Gastroesophageal sphincter (tissue), 3 donors: ENCODE results near the gene CEP83.

Experiments
- POLR2A ChIP-seq, 2 donors: fragments of 450-650 bp; IDR thresholded peaks; one replicate each; pipeline ENCODE4 v1.6.1; 2017; ENCODE audit warnings: antibody characterized with exemption in 2 of 2, mild to moderate bottlenecking in 2 of 2, moderate library complexity in 1 of 2
- TF ChIP-seq, protein P1 (sequence below), 4 experiments: fragments of 200-600 bp in 2 of 4; fragments of 450-650 bp in 2 of 4; sonication (generic) in 1 of 4; IDR thresholded peaks; one replicate each; pipeline ENCODE4 v1.5.1; 2017 to 2019; ENCODE audit warnings: antibody characterized with exemption in 4 of 4, mild to moderate bottlenecking in 2 of 4, moderate library complexity in 2 of 4

DNA sequence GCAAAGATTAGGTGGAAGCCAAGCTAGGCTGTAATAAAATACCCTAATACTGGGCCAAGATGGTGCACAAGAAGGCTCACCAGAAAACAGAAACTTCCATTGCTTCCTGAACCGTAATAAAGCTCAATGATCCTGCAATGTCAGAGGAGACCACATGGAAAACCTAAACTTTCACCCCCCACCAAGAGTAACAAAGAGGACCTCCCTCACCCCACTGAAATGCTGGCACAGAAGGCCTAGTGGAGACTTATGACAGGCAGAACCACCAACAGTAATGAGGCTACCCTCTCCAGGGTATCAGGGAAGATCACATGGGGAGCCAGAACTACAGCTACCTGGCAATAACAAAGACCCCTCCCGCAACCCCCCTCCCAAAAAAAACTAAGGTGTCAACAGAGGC lies 43.1 kb downstream of the CEP83 start:
- TF ChIP-seq, protein P1, sequence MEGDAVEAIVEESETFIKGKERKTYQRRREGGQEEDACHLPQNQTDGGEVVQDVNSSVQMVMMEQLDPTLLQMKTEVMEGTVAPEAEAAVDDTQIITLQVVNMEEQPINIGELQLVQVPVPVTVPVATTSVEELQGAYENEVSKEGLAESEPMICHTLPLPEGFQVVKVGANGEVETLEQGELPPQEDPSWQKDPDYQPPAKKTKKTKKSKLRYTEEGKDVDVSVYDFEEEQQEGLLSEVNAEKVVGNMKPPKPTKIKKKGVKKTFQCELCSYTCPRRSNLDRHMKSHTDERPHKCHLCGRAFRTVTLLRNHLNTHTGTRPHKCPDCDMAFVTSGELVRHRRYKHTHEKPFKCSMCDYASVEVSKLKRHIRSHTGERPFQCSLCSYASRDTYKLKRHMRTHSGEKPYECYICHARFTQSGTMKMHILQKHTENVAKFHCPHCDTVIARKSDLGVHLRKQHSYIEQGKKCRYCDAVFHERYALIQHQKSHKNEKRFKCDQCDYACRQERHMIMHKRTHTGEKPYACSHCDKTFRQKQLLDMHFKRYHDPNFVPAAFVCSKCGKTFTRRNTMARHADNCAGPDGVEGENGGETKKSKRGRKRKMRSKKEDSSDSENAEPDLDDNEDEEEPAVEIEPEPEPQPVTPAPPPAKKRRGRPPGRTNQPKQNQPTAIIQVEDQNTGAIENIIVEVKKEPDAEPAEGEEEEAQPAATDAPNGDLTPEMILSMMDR (IDR thresholded peaks at IDR 0.05): no peak
- TF ChIP-seq POLR2A (IDR thresholded peaks at IDR 0.05): no peak
